IPS DF 6.9 (cell line): ENCODE measurements around the gene RPUSD1.
"Not testable (repeated sequence)": the region's sequence is repeated elsewhere in the genome, so short reads cannot be mapped to it uniquely, and the experiment has no call there.

Experiments
- DNase-seq: peaks from one replicate; pipeline ENCODE4 v3.0.0-alpha.2; 2013; ENCODE audit warnings: low read depth, low spot score
- H3K27ac ChIP-seq: one replicate; pipeline ENCODE4 v1.5.1; 2013; ENCODE audit warnings: low read length, control low read depth
- H3K27me3 ChIP-seq: 2 replicates; pipeline ENCODE4 v1.6.1; 2013; ENCODE audit warnings: mild to moderate bottlenecking, low read length; ENCODE audit not compliant: control insufficient read depth, insufficient read depth
- H3K36me3 ChIP-seq: 2 replicates; pipeline ENCODE4 v1.6.1; 2013; ENCODE audit warnings: low read length; ENCODE audit not compliant: control insufficient read depth, insufficient read depth
- H3K4me1 ChIP-seq: 2 replicates; pipeline ENCODE4 v1.6.1; 2013; ENCODE audit warnings: low read length; ENCODE audit not compliant: control insufficient read depth, insufficient read depth
- H3K4me3 ChIP-seq: 2 replicates; pipeline ENCODE4 v1.5.1; 2013; ENCODE audit warnings: mild to moderate bottlenecking, low read length
- H3K9me3 ChIP-seq: 2 replicates; pipeline ENCODE4 v1.6.1; 2013; ENCODE audit warnings: low read length, inconsistent platforms; ENCODE audit not compliant: control insufficient read depth, insufficient read depth
- WGBS: extraction: QIAGEN DNeasy Blood & Tissue Kit; methylation state at CpG from one replicate; pipeline ENCODE4 v1.1.7; 2013; ENCODE audit warnings: mixed read lengths, missing lambda C conversion rate; ENCODE audit not compliant: insufficient read length, insufficient coverage; 5-methylcytosine and 5-hydroxymethylcytosine counted together

The RPUSD1 gene, protein sequence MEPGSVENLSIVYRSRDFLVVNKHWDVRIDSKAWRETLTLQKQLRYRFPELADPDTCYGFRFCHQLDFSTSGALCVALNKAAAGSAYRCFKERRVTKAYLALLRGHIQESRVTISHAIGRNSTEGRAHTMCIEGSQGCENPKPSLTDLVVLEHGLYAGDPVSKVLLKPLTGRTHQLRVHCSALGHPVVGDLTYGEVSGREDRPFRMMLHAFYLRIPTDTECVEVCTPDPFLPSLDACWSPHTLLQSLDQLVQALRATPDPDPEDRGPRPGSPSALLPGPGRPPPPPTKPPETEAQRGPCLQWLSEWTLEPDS

DNA sequence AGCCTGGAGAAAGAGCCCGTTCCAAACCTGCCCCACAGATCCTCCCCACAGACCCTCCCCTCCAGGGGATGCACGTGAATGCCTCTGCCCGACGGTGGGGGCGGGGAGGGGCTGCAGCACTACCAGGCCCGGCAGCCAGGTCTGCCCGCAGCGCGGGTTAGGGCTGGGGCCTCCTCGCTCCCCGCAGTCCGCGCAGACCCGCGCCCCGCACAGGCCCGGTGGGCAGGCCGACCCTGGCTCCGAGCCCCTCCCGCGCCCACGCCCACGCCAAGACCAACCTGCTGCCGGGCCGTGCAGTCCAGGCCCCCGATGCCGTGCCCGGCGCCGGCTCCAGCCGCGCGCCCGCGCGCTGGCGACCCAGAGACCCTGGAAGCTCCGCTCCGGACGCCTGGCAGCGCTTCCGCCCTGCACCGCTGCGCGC lies at the start of gene RPUSD1:
RPUSD1 (minus strand) TSS at position 404 of the 421 bp plus-strand sequence. CDS start 644 bp downstream, outside the sequence.
- Histone ChIP-seq H3K4me1 (no peaks in the 10 kb centered on the region; the same call in 1 of the 2 replicates), H3K27ac (no peak within 1 kb of the TSS), H3K27me3 (no peaks in the 10 kb centered on the region), H3K4me3 (peak within 1 kb of the TSS; percentile 100), H3K36me3 (peaks cover 39% of the 10 kb centered on the region), H3K9me3 (no peaks in the 10 kb centered on the region)
- no CpG with 5 or more reads among the region's 45 CpGs for WGBS
- no peak for DNase-seq

DNA sequence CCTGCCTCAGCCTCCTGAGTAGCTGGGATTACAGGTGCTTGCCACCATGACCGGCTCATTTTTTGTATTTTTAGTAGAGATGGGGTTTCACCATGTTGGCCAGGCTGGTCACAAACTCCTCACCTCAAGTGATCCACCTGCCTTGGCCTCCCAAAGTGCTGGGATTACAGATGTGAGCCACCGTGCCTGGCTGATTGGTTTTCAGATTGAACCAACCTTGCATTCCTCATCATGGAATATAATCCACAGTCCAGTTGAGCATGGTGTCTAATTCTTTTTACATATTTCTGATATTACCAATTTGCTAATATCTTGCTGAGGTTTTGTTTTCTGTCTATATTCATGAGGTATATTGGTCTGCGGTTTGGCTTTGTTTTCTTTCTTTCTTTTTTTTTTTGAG lies 48.6 kb upstream of the RPUSD1 start:
- not testable (repeated sequence) for H3K4me1 ChIP-seq, H3K9me3 ChIP-seq, DNase-seq, H3K27ac ChIP-seq, H3K36me3 ChIP-seq, H3K27me3 ChIP-seq, H3K4me3 ChIP-seq
- no CpG with 5 or more reads among the region's 3 CpGs for WGBS

DNA sequence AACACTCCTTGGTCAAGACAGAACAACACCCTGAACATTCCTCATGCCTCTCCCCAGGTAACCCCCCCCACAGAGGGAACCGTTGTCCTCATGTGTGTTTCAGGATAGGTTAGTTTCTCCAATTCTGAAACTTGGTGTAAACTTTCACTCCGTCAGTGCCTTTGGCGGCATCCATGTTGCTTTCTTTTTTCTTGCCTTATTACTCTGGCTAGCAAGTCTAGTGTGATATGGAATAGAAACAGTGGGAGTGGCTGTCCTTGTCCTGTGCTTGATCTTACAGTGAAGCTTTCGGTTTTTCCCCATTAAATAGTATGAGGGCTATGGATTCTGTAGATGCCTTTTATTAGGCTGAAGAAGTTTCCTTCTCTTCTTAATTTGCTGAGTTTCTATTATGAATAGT lies 48.0 kb upstream of the RPUSD1 start:
- Histone ChIP-seq H3K4me1 (no peaks in the 10 kb centered on the region), H3K36me3 (no peaks in the 10 kb centered on the region), H3K9me3 (no peaks in the 10 kb centered on the region; the same call in 1 of the 2 replicates), H3K27me3 (no peaks in the 10 kb centered on the region), H3K4me3 (no peak overlapping the region), H3K27ac (no peak overlapping the region)
- WGBS, result no CpG with 5 or more reads among the region's 4 CpGs
- no peak for DNase-seq

DNA sequence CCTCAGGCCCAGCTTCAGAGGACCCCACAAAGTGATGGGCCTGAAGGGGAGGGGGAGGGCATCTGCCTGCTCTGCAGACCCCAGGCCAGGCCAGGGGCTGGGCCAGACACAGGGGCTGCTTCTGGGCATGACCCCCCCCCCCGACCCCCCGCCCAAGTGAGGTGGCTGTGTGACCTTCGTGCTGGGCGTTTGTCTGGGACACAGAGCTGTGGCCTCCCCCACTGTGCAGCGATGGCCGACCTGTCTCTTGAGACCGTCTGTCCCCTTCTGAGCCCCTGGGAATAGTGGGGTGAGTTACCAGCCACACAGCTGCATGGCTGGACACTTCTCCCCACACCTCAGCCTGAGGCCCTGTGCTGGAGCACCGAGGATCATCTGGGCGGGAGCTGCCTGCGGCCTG lies 47.2 kb upstream of the RPUSD1 start:
- Histone ChIP-seq H3K27ac (no peak overlapping the region), H3K27me3 (no peaks in the 10 kb centered on the region), H3K4me3 (no peak overlapping the region), H3K9me3 (no peaks in the 10 kb centered on the region; the same call in 1 of the 2 replicates), H3K4me1 (no peaks in the 10 kb centered on the region), H3K36me3 (no peaks in the 10 kb centered on the region)
- DNase-seq, result no peak
- no CpG with 5 or more reads among the region's 10 CpGs for WGBS

DNA sequence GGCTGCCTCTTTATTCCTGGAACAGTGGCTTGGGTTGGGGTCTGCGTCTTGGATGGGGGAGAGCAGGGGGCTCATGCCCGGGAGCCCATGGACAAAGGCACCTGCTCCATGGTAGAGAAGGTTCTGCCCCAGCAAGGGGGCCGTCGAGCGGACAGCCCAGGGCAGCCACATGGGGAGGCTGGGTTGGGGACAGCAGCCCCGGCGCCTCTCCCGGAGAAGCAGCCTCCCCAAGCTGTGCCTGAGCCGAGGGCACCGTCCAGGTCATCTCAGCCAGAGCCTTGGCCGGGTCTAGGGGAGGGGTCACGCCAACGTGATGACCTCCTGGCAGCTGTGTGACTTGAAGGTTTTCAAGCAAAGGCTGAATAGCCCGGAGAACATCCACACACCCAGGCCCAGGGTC lies 45.2 kb upstream of the RPUSD1 start:
- WGBS, result no CpG with 5 or more reads among the region's 14 CpGs
- H3K27ac ChIP-seq, result no peak overlapping the region
- H3K4me1 ChIP-seq, result no peaks in the 10 kb centered on the region
- H3K36me3 ChIP-seq, result no peaks in the 10 kb centered on the region
- H3K9me3 ChIP-seq, result no peaks in the 10 kb centered on the region; the same call in 1 of the 2 replicates
- H3K27me3 ChIP-seq, result no peaks in the 10 kb centered on the region
- no peak for DNase-seq
- H3K4me3 ChIP-seq, result no peak overlapping the region

DNA sequence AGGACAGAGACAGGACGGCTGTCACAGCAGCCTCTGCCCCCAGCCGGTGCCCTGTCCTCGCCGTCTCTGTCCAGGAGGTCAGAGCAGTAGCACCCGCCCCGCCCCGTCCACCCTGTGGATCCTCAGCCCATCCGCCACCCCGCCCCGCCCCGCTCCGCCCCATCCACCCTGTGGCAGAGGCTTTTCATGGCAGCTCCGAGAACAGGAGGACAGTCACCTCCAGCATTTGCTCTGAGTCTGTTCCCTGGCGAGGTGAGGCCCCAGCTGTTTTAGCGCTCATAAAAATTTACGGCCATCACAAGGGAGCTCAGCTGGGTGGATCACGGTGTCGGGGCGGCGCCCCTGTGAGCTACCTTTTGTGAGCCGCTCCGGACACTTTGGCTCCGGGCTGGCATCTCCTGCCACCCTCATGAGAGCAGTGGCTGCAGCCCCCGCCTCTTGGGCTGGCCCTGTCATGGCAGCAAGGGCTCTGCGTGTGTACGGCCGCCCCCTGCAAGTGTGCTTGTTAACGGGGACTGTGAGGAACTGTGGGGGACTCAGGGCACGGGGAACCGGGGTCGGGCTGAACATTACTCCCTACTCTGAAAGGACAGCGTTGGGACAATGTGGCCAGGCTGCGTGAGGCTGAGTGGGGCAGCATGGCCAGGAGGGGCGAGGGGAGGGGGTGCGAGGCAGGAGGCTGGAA lies 44.6 kb upstream of the RPUSD1 start:
- Histone ChIP-seq H3K27me3 (no peaks in the 10 kb centered on the region), H3K36me3 (no peaks in the 10 kb centered on the region), H3K4me3 (no peak overlapping the region; the same call in 1 of the 2 replicates), H3K4me1 (no peaks in the 10 kb centered on the region), H3K27ac (no peak overlapping the region), H3K9me3 (no peaks in the 10 kb centered on the region; the same call in 1 of the 2 replicates)
- no peak for DNase-seq
- WGBS, result no CpG with 5 or more reads among the region's 35 CpGs

DNA sequence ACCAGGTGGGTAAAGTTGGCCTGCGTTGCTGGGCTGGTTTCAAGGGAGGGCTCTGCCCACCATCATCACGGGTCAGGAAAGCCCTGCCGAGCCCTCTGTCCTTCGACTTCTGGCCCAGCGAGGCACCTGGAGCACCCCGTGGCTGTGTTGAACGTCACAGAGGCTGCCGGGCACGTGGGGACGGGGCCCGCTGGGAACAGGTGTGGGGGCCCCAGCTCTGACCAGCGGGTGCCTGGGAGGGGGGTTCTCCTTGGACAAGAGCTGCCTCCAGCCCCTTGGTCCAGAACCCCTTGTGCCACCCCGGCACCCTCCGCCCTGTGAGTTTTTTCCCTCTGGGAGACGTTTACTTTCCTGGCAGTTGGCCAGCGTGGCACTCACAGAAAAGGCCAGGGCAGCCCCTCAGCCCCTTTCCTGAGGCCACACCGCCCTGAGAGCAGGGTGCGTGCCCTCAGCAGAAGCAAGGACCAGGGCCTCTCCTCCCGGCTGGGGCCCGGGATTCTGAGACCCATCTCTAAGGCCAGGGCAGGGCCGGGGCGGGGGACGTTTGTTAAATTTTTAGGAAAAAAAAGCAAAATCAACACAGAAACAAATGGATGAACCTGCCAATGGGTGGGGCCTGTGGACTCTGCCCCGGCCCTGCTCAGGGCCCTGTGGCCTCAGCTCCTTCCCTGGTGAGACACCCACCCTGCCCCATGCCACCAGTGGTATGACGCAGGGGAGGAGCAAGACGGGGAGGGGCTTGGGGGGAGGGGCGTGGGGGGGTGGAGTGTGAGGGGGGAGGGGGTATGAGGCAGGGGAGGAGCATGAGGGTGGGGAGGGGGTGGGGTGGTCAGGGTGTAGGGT lies 43.6 kb upstream of the RPUSD1 start:
- WGBS, result no CpG with 5 or more reads among the region's 27 CpGs
- Histone ChIP-seq H3K4me3 (no peak overlapping the region), H3K27me3 (no peaks in the 10 kb centered on the region), H3K4me1 (no peaks in the 10 kb centered on the region), H3K36me3 (no peaks in the 10 kb centered on the region), H3K9me3 (no peaks in the 10 kb centered on the region; the same call in 1 of the 2 replicates), H3K27ac (no peak overlapping the region)
- no peak for DNase-seq

DNA sequence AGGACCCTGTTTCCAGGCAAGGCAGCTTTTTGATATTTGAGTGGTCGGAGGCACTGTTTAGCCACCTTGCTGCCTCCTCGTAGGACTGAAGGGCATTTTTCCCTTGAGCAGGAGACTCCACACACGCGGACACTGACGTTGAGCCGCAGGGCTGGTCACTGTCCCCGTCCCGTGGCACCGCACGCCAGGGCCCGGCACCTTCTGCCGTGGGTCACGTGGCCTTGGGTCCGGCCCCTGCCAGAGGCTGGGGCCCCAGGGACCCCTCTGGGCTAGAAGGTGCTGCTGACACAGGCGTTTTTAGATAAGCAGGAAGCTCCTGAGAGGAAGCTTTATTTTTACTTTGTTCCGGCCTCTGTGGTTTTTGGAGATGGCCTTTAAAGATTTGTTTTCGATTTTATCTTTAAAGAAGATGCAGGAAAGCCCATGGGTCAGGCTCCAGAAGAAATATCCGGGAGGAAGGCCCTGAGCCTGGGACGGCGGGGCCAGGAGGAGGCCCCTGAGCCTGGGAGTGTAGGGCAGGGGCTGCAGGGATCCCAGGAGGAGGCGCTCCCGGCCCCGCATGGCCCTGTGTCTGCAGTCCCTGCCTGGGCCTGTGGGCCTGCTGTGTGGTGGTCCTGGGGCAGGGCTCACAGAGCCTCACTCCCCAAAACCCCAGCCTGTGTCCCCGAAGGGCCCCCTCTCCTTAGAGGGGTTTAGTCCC lies 42.8 kb upstream of the RPUSD1 start:
- Histone ChIP-seq H3K4me3 (no peak overlapping the region), H3K4me1 (no peaks in the 10 kb centered on the region), H3K27ac (no peak overlapping the region), H3K27me3 (no peaks in the 10 kb centered on the region), H3K9me3 (no peaks in the 10 kb centered on the region; the same call in 1 of the 2 replicates), H3K36me3 (no peaks in the 10 kb centered on the region)
- no CpG with 5 or more reads among the region's 24 CpGs for WGBS
- DNase-seq, result no peak

DNA sequence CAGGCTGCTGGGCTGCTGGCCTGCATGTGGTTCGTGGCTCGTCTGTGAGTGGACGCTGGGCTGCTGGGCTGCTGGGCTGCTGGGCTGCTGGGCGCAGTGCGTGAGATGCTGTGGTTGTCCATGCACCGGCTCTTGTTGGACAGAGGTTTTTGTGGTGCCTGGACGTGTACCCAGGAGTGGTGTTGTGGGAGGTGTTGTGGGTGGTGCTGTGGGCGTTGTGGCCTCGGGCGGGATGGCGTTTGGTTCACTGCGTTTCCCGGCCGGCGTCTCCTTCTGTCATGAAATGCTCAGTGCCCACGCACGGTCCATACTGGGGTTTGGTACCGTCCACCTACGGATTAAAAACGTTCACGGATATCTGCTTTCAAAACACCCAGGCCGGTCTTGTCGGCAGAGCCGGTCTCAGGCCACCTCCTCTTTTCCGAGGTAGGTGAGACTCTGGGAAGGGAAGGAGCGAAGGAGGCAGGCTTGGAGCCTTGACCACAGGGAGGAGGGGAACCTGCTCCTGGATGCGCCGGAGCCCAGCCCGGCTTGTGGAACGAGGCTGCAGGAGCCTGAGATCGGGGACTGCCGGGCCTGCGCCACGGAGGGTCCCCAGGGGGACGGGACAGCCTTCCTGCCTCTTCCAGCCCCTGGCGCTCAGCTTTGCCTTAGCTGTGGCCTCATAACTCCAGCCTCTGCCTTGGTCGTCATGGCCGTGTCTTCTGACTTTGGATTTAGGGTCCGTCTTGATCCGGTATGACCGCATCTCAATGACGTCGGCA lies 42.1 kb upstream of the RPUSD1 start:
- Histone ChIP-seq H3K27ac (no peak overlapping the region), H3K9me3 (no peaks in the 10 kb centered on the region), H3K27me3 (no peaks in the 10 kb centered on the region), H3K36me3 (no peaks in the 10 kb centered on the region), H3K4me1 (no peaks in the 10 kb centered on the region; the same call in 1 of the 2 replicates), H3K4me3 (no peak overlapping the region)
- WGBS, result no CpG with 5 or more reads among the region's 43 CpGs
- DNase-seq, result no peak
